HepG2 (cell line): Measurements from ENCODE around the gene SLC25A33. TPM values are rescaled to one million over a fixed set of nuclear protein-coding genes. Genes with fewer than 3 reads are reported as not detected.

ENCODE experiments used
- ATRX ChIP-seq: sonication (generic); formaldehyde crosslinking; IDR thresholded peaks from 2 replicates; pipeline ENCODE4 v1.4.0; 2020; ENCODE audit warnings: missing genetic modification reagents, borderline replicate concordance
- ELF1 ChIP-seq: sonication (generic); formaldehyde crosslinking; IDR thresholded peaks from 2 replicates; pipeline ENCODE4 v1.4.0; 2020; ENCODE audit warnings: missing genetic modification reagents
- GLI4 ChIP-seq: sonication (generic); formaldehyde crosslinking; IDR thresholded peaks from 2 replicates; pipeline ENCODE4 v1.5.1; 2020; ENCODE audit warnings: missing genetic modification reagents, mild to moderate bottlenecking, moderate library complexity, borderline replicate concordance
- HDAC6 ChIP-seq: fragments of 200-600 bp; sonication (generic); IDR thresholded peaks from 2 replicates; pipeline ENCODE4 v1.7.0; 2017; ENCODE audit warnings: mild to moderate bottlenecking, antibody characterized with exemption, low read length, low read depth
- MAX ChIP-seq: IDR thresholded peaks from 2 replicates; pipeline ENCODE4 v1.6.1; 2012; ENCODE audit warnings: inconsistent platforms
- PRDM10 ChIP-seq: sonication (generic); formaldehyde crosslinking; IDR thresholded peaks from 2 replicates; pipeline ENCODE4 v1.4.0; 2020; ENCODE audit warnings: low read depth, missing genetic modification reagents
- REST ChIP-seq, 2 experiments: IDR thresholded peaks; 2 replicates each; pipeline ENCODE4 v1.6.1; 2011 to 2012; ENCODE audit warnings: low read length in 2 of 2, borderline replicate concordance in 1 of 2, low read depth in 1 of 2, mild to moderate bottlenecking in 1 of 2, moderate library complexity in 1 of 2
- SIX4 ChIP-seq: sonication (generic); formaldehyde crosslinking; IDR thresholded peaks from 2 replicates; pipeline ENCODE4 v1.4.0; 2020; ENCODE audit warnings: missing genetic modification reagents
- SNRNP70 ChIP-seq: fragments of 200-400 bp; formaldehyde crosslinking; IDR thresholded peaks from 2 replicates; pipeline ENCODE4 v1.6.1; 2017; ENCODE audit warnings: mild to moderate bottlenecking, low read depth, low read length, moderate library complexity
- SP140L ChIP-seq: sonication (generic); formaldehyde crosslinking; IDR thresholded peaks from 2 replicates; pipeline ENCODE4 v1.4.0; 2020; ENCODE audit warnings: missing genetic modification reagents, borderline replicate concordance
- SPEN ChIP-seq: sonication (generic); formaldehyde crosslinking; IDR thresholded peaks from 2 replicates; pipeline ENCODE4 v1.5.1; 2020; ENCODE audit warnings: low read depth, mild to moderate bottlenecking, missing genetic modification reagents
- TRIM24 ChIP-seq: sonication (generic); formaldehyde crosslinking; IDR thresholded peaks from 2 replicates; pipeline ENCODE4 v1.8.0; 2022; ENCODE audit warnings: mild to moderate bottlenecking, missing genetic modification reagents
- ZC3H13 ChIP-seq: sonication (generic); formaldehyde crosslinking; IDR thresholded peaks from 2 replicates; pipeline ENCODE4 v1.8.1; 2023; ENCODE audit warnings: mild to moderate bottlenecking, missing genetic modification reagents, moderate library complexity
- ZFP36 ChIP-seq: fragments of 150-350 bp; IDR thresholded peaks from 2 replicates; pipeline ENCODE4 v1.6.1; 2018; ENCODE audit warnings: borderline replicate concordance, low read length, low read depth; ENCODE audit not compliant: partially characterized antibody
- ZNF710 ChIP-seq: sonication (generic); formaldehyde crosslinking; IDR thresholded peaks from 2 replicates; pipeline ENCODE4 v1.5.0; 2020; ENCODE audit warnings: mild to moderate bottlenecking, missing genetic modification reagents, borderline replicate concordance
- polyA plus RNA-seq, 8 experiments: library from polyadenylated mRNA; depleted of rRNA in 3 of 8; stranded (reverse) in 7 of 8; unstranded in 1 of 8; fragments of >200 nt; fragmentation: Illumina TruSeq in 4 of 8; extraction: Trizol in 4 of 8; gene quantifications; 2 replicates each; pipeline versions ENCODE4 v1.2.1 to v1.2.3, GENCODE V29; 2011 to 2016; ENCODE audit warnings: low read depth in 4 of 8, missing spikeins in 1 of 8, mixed read lengths in 1 of 8; ENCODE audit not compliant: insufficient read depth in 1 of 8
- total RNA-seq, 5 experiments: library from RNA; depleted of rRNA; stranded (reverse); fragments of >200 nt; fragmentation: Illumina TruSeq; extraction: Trizol; gene quantifications; 2 replicates each; pipeline ENCODE4 v1.2.3, GENCODE V29; 2016; ENCODE audit warnings: low read depth in 1 of 5

SLC25A33 gene
- total and polyA plus RNA-seq, 2 of the 13 experiments (the other 11 are each of a cell fraction or from before 2014, with no cell fraction given): 15.4 to 50.3 TPM

GRCh38 chr1:9593492-9594465 is 54.5 kb downstream of the SLC25A33 start (continued):
- TF ChIP-seq SPEN (CRISPR knock-in tag) (no peak), ZNF710 (no peak), ATRX (CRISPR knock-in tag) (no peak), ZC3H13 (CRISPR knock-in tag) (no peak), TRIM24 (CRISPR knock-in tag) (no peak), SIX4 (CRISPR knock-in tag) (no peak), PRDM10 (peak; percentile 67; the same call in 1 of the 2 replicates), MAX (0 out of 2 replicates have a peak, but pooled peaks have one; percentile 24), SNRNP70 (no peak), GLI4 (CRISPR knock-in tag) (no peak), ZFP36 (no peak), REST (IDR thresholded peaks at IDR 0.05; ENCODE audit: borderline replicate concordance in 1 of 2, low read depth in 1 of 2, low read length in 2 of 2) (peak; percentile 25 to 82), SP140L (no peak), HDAC6 (no peak), ELF1 (CRISPR knock-in tag) (peak; percentile 77)
